A673 (cell line): ENCODE data around the gene USE1.

ENCODE experiments used
- EZH2 ChIP-seq: fragments of 200-600 bp; sonication (generic); IDR thresholded peaks from 2 replicates; pipeline ENCODE4 v1.6.1; 2017; ENCODE audit warnings: borderline replicate concordance, low read depth, mild to moderate bottlenecking, mixed read lengths, antibody characterized with exemption, low read length; ENCODE audit not compliant: poor library complexity, severe bottlenecking
- TF ChIP-seq, protein P1 (sequence below): fragments of 300-800, 200-600 bp; sonication (generic); conservative IDR thresholded peaks from 2 replicates; pipeline ENCODE4 v1.5.1; 2017; ENCODE audit warnings: low read depth, mild to moderate bottlenecking, antibody characterized with exemption, low read length, moderate library complexity, mixed read lengths

DNA sequence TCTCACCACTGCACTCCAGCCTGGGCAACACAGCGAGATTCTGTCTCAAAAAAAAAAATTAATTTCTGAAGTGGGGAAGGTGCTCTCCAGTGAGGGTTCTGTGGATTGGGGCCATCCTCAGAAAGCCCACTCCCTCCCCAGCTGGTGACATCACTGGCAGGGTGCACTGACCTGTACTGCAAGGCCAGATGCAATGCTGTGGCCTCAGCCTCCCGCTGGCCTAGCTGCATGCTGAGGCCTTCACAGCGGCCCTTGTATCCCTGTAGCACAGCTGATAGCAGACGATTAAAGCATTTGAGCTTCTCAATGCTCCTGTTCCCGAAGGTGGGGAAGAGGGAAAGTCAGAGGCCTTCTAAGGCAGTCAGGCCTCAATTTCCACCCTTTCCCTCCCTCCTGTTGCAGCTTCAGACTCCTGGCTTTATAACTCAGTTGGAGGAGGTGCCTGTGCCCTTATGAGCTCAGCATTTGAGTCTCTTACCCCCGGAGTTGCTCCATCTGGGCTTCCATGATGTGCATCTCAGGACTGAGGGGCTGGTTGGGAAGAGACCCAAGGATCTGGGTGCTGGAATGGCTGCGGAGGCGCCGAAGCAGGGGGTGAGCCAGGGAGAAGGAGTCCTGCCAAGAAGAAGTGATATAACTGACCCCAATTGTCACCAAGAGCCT, 44.1 kb downstream of the USE1 start:
- TF ChIP-seq, protein P1, sequence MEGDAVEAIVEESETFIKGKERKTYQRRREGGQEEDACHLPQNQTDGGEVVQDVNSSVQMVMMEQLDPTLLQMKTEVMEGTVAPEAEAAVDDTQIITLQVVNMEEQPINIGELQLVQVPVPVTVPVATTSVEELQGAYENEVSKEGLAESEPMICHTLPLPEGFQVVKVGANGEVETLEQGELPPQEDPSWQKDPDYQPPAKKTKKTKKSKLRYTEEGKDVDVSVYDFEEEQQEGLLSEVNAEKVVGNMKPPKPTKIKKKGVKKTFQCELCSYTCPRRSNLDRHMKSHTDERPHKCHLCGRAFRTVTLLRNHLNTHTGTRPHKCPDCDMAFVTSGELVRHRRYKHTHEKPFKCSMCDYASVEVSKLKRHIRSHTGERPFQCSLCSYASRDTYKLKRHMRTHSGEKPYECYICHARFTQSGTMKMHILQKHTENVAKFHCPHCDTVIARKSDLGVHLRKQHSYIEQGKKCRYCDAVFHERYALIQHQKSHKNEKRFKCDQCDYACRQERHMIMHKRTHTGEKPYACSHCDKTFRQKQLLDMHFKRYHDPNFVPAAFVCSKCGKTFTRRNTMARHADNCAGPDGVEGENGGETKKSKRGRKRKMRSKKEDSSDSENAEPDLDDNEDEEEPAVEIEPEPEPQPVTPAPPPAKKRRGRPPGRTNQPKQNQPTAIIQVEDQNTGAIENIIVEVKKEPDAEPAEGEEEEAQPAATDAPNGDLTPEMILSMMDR = no peak
- no peak for TF ChIP-seq EZH2
